ENCODE data around the gene DNAJC7.
A peak's percentile ranks its signal among the peaks of the same experiment; 100 is the strongest.

The DNAJC7 gene

DNA sequence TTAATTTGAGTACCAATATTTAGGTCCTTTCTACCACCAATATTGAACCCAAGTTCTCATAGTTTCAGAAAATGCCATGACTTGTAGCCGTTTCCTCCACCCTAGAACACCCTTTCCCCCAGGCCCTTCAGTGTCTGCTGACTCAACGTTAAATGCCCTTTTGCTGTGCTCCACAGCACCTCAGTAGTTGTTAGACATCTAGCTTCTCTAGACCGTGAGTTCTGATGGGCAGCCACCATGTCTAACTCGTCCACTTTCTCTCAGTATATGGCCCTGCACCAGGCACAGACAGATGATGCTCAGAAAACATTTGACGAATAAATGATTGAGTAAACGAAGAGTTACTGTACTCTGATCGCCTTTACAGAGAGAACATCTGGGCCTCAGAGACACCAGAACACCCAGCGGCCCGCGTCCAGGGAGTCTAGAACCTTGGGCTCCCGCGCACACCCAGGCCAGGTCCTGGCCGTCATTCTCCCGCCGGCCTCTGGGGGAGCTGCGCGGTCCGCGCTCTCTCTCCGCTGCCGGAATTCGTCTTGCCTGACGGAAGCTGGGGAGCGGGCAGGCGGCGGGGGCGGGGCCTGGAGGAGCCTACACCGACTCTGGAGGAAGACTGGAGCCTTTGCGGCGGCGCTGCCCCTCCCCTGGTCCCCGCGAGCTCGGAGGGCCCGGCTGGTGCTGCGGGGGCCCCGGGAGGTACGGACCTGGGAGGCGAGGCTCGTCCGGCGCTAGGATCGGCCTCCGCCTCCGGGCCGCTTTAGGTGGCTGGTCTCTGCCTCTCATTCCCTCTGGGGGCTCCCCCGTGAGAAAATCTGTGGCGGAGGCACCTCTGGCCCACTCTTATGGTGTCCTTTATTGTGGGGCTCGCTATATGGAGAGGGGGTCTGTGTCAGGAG is 2.5 kb upstream of the DNAJC7 start, which contains the start of gene NKIRAS2:
Gene NKIRAS2 (plus strand): TSS at position 582 of the 896 bp plus-strand sequence. CDS start 1,488 bp downstream, outside the sequence.
- H3K4me3 ChIP-seq (ENCODE audit: low read length), result peak within 1 kb of the TSS; percentile 78
- H3F3A ChIP-seq (ENCODE audit: insufficient read depth, low read length), result peaks cover 10% of the 10 kb centered on the region; the same call in 1 of the 2 replicates
- DNase-seq, result peak; percentile 95
- peak within 1 kb of the TSS; percentile 92 for H2AFZ ChIP-seq (ENCODE audit: low read length)
- H3K27ac ChIP-seq (ENCODE audit: low read length), result no peak within 1 kb of the TSS; the same call in 1 of the 2 replicates
- peaks cover 37% of the 10 kb centered on the region for H3K4me1 ChIP-seq (ENCODE audit: low read length)
- H3K27me3 ChIP-seq (replicated peaks; ENCODE audit: insufficient read depth, low read length), result no peaks in the 10 kb centered on the region
- no peaks in the 10 kb centered on the region for H3K9me3 ChIP-seq (replicated peaks; ENCODE audit: insufficient read depth, low read length)
- no peaks in the 10 kb centered on the region for H4K20me1 ChIP-seq (ENCODE audit: insufficient read depth, low read length)
- H3K9me2 ChIP-seq (replicated peaks; ENCODE audit: insufficient read depth, low read length), result no peaks in the 10 kb centered on the region
- H3K4me2 ChIP-seq (ENCODE audit: low read depth, low read length), result peak within 1 kb of the TSS; percentile 53
- H3K36me3 ChIP-seq (replicated peaks; ENCODE audit: insufficient read depth, low read length), result no peaks in the 10 kb centered on the region
- TF ChIP-seq EZH2phosphoT487 (IDR thresholded peaks at IDR 0.05; ENCODE audit: low read length), result no peak
- no peak for TF ChIP-seq EZH2 (optimal IDR thresholded peaks at IDR 0.05; ENCODE audit: low read depth, low read length)
- TF ChIP-seq, protein P1, sequence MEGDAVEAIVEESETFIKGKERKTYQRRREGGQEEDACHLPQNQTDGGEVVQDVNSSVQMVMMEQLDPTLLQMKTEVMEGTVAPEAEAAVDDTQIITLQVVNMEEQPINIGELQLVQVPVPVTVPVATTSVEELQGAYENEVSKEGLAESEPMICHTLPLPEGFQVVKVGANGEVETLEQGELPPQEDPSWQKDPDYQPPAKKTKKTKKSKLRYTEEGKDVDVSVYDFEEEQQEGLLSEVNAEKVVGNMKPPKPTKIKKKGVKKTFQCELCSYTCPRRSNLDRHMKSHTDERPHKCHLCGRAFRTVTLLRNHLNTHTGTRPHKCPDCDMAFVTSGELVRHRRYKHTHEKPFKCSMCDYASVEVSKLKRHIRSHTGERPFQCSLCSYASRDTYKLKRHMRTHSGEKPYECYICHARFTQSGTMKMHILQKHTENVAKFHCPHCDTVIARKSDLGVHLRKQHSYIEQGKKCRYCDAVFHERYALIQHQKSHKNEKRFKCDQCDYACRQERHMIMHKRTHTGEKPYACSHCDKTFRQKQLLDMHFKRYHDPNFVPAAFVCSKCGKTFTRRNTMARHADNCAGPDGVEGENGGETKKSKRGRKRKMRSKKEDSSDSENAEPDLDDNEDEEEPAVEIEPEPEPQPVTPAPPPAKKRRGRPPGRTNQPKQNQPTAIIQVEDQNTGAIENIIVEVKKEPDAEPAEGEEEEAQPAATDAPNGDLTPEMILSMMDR (IDR thresholded peaks at IDR 0.05; ENCODE audit: low read length), result peak; percentile 90
- peak within 1 kb of the TSS; percentile 81 for H3K9ac ChIP-seq (ENCODE audit: low read length)
- H3K79me2 ChIP-seq (ENCODE audit: low read length), result peaks cover 55% of the 10 kb centered on the region

DNA sequence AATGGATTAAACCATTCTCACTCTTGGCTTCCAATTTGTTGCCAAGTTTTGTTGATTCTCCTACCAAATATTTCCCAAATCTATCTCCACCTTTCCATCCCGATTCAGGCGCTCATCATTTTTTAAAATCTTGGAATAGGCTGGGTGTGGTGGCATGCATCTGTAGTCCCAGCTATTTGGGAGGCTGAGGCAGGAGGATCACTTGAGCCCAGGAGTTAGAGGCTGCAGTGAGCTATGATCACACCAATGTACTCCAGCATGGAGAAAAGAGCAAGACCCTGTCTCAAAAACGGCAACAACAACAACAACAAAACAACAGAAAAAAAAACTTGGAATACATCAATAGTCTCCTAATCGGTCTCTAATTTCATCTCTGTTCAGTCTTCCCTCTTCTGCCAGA is 1.7 kb upstream of the DNAJC7 start:
- no peaks in the 10 kb centered on the region for H3K9me3 ChIP-seq (replicated peaks; ENCODE audit: insufficient read depth, low read length)
- no peak for DNase-seq
- TF ChIP-seq, protein P1 (IDR thresholded peaks at IDR 0.05; ENCODE audit: low read length), result no peak
- H3K4me1 ChIP-seq (ENCODE audit: low read length), result peaks cover 29% of the 10 kb centered on the region
- no peaks in the 10 kb centered on the region for H3K9me2 ChIP-seq (replicated peaks; ENCODE audit: insufficient read depth, low read length)
- H2AFZ ChIP-seq (ENCODE audit: low read length), result no peak overlapping the region
- H3K4me2 ChIP-seq (ENCODE audit: low read depth, low read length), result no peak overlapping the region
- H3K27ac ChIP-seq (ENCODE audit: low read length), result no peak overlapping the region
- no peak overlapping the region for H3K4me3 ChIP-seq (ENCODE audit: low read length)
- H3K36me3 ChIP-seq (replicated peaks; ENCODE audit: insufficient read depth, low read length), result no peaks in the 10 kb centered on the region
- H3K9ac ChIP-seq (ENCODE audit: low read length), result no peak overlapping the region
- H4K20me1 ChIP-seq (ENCODE audit: insufficient read depth, low read length), result no peaks in the 10 kb centered on the region
- peaks cover 63% of the 10 kb centered on the region for H3K79me2 ChIP-seq (ENCODE audit: low read length)
- 0 out of 2 replicates have a peak, but pooled peaks cover 2% of the 10 kb centered on the region for H3F3A ChIP-seq (ENCODE audit: insufficient read depth, low read length)
- no peaks in the 10 kb centered on the region for H3K27me3 ChIP-seq (replicated peaks; ENCODE audit: insufficient read depth, low read length)

DNA sequence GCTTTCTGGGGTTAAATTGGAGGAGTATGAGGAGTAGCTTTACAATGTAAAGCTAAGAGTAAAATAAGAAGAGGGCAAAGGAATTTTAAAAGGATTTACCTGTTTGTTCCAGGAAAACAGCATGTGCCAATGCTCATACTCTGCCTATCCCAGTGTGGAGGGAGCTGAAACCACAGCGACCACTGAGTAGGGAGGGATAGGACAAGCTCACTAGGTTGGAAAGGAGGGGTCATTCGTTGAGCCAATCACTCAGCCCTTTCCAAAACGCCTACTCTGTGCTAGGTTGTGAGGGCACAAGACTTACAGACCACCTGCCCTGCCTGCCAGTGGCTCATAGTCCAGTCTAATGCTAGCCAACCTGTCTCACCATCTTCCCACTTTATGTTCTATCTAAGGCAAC is 1.1 kb upstream of the DNAJC7 start:
- Histone ChIP-seq H3K4me2 (ENCODE audit: low read depth, low read length) (peak overlapping the region; percentile 90), H3K27ac (ENCODE audit: low read length) (no peak overlapping the region), H4K20me1 (ENCODE audit: insufficient read depth, low read length) (no peaks in the 10 kb centered on the region), H3K79me2 (ENCODE audit: low read length) (peaks cover 69% of the 10 kb centered on the region), H3K9ac (ENCODE audit: low read length) (no peak overlapping the region), H2AFZ (ENCODE audit: low read length) (peak overlapping the region; percentile 77), H3F3A (ENCODE audit: insufficient read depth, low read length) (no peaks in the 10 kb centered on the region), H3K9me3 (replicated peaks; ENCODE audit: insufficient read depth, low read length) (no peaks in the 10 kb centered on the region), H3K9me2 (replicated peaks; ENCODE audit: insufficient read depth, low read length) (no peaks in the 10 kb centered on the region), H3K4me3 (ENCODE audit: low read length) (peak overlapping the region; percentile 91; the same call in 1 of the 2 replicates), H3K27me3 (replicated peaks; ENCODE audit: insufficient read depth, low read length) (no peaks in the 10 kb centered on the region), H3K4me1 (ENCODE audit: low read length) (peaks cover 25% of the 10 kb centered on the region), H3K36me3 (replicated peaks; ENCODE audit: insufficient read depth, low read length) (no peaks in the 10 kb centered on the region)
- no peak for DNase-seq
- TF ChIP-seq, protein P1 (IDR thresholded peaks at IDR 0.05; ENCODE audit: low read length), result no peak
- no peak for TF ChIP-seq EZH2phosphoT487 (IDR thresholded peaks at IDR 0.05; ENCODE audit: low read length)
- TF ChIP-seq EZH2 (optimal IDR thresholded peaks at IDR 0.05; ENCODE audit: low read depth, low read length), result no peak
